Right kidney (tissue), 1 donor: Measurements from ENCODE around the gene SAV1.
"Not testable (repeated sequence)": the region's sequence is repeated elsewhere in the genome, so short reads cannot be mapped to it uniquely, and the experiment has no call there.

ENCODE experiments used
- DNase-seq: peaks from one replicate; pipeline ENCODE4 v3.0.0-alpha.2; 2016

The SAV1 gene

DNA sequence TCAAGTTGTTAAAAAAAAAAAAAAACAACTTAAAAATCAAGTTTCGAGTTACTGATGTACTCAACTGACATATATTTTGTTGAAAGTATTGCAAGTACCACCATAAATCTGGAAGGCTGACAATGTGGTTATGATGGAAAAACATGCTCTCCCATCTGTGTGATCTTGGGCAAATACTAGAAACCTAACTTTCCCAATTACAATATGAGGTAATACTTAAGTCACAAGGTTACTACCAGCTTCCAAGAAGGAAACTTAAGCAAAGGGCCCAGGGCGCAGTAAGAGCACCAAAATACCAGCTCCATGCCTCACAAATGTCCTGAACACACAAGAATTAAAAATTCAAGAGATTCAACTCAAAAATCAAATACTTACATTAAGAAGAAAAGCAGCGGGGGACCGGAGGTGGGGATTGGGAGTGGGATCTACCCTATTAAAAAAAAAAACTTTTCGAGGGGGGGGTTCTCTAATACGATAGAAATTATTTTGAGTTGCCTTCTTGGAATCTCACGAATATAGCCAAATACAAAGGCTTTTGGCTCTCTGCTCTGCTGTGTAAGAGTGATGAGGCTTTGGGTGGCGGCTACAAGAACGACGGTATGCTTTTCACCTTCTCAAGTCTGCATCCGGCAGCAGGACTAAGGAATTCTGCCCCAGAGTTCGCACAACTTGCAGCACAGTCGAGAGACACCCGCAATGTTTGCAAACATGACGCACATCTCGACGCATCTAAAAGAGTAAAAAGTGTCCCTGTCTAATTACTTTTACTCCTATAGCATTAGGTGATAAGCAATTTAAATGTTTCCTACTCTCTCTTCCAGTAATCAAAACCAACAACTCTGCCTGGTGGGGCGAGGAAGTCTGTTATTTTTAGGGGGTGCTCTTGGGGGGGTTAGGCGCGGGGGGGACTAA, 1.1 kb downstream of the SAV1 start:
- peak; percentile 61 for DNase-seq

- not testable (repeated sequence) for DNase-seq
Observed at GRCh38 chr14:50665300-50665699, 2.8 kb downstream of the SAV1 start.

DNA sequence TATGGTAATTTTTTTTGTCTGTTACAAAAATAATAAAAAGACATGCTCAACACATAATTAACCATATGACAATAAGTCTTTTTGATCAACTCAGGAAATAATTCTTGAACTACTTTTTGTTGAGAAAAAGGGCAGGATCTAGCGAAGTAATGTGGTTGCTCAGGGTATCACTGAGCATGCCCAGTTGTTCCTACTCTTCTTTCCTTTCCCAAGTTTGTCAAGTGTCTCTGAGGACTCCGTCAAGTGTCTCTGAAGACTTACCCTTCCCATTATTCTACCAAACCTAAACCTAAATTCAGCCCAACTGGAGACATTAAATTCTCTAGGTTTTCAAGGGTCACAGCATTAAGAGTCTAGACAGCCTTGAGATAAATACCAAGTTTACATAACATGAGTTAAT, 3.5 kb downstream of the SAV1 start:
- DNase-seq = not testable (repeated sequence)

DNA sequence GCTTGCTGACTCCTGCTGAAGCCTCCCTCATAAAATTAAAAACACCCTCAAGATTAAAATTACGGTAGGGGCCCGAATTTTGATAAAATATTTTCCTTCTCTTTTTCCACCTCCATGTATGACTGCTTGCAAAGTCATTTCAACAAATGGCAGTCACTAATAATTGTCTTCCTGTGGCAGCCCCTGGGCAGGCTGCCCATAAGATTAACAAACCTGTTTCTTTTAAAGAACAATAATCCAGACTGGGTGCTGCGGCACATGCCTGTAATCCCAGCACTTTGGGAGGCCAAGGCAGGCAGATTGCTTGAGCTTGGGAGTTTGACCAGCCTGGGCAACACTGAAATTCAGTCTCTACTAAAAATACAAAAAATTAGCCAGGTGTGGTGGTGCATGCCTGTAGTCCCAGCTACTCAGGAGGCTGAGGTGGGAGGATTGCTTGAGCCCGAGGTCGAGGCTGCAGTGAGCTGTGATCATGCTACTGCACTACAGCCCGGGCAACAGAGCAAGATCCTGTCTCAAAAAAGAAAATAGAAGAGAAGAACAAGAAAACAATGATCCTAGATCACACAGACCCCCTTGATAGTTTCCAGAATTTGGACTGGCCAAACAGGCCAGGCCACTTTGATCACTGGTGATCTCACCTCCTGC, 8.7 kb downstream of the SAV1 start:
- DNase-seq = no peak

DNA sequence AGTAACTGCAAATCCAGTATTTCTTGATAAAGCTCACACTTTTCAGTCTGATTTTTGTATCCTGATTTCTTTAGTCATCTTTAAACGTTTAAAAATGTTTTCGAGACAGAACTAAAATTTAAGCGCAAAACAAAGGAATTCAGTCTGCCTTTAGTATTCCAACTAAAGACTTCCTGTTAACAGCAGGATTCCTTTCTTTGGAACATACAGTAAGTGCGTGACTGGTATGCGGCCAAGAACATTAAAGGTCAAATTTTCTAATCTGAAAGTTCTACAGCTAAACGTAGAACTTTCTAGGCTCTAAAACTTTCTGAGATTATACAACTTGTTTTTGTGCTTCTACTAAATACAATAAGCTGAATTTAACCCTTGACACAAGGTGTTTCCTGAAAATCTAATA, 9.9 kb downstream of the SAV1 start:
- no peak for DNase-seq

DNA sequence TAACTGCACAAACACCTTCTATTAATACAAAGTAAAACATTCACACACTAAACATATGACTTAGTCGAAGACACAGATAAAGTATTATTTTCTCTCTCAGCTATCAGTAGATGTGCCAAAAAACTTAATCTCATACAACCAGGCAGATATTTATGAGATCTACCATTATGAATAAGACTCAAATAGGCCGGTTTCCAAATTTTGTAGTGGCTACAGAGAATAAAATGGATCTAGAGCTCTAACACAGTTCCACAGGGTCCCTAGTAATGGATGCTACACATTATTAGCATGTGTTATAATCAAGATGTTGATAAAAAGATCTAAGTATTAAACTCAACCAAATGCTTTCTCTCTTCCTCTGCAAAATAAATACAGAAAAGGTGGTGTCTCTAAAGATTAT, 10.4 kb downstream of the SAV1 start:
- no peak for DNase-seq

DNA sequence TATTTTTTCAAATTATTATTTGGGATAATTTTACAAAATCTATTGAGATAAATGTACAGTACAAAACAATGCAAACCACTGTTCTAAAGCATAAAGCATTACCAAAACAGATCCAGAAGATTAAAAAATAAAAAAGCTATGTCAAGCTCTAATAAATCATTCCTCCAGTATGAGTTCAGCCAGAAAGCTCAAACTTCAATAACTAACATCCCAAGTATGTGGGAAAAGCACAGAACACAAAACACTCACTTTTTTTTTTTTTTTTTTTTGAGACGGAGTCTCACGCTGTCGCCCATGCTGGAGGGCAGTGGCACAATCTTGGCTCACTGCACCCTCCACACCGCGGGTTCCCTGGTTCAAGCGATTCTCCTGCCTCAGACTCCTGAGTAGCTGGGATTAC, 11.3 kb downstream of the SAV1 start:
- no peak for DNase-seq

DNA sequence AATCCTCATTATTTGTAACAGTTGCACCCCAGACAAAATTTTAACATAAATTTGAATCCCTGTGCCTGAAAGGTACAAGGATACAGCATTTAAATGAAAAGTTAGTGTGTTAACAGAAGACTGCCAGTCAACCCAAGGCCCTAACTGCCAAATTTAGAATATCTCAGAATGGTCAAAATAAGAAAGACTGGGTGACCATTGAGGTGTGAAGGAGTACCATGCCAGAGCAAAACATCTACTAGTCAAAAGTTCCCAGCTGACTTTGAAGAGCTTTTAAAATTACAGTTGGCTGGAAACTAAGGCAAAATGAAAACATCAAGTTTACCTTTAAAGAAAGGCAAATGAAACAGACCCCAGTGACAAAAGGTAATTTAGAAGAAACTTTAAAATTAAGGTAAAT, 18.4 kb downstream of the SAV1 start:
- no peak for DNase-seq

DNA sequence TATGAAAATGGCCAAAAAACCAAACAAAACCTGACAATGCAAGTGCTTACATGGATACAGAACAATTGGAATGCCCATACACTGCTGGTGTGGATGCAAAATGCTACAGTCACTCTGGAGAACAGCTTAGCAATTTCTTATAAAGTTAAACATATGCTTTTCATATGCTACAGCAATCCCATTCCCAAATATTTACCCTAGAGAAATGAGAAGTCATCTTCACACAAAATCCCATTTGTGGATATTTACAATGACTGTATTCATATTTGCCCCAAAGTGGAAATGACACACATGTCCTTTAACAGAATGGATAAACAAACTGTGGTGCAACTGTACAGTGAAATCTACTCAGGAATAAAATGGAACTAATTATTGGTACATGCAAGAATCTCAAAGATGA, 20.4 kb downstream of the SAV1 start:
- no peak for DNase-seq

- DNase-seq = no peak
Observed at GRCh38 chr14:50647282-50647681, 20.8 kb downstream of the SAV1 start.

GRCh38 chr14:50635141-50635540, 33.0 kb downstream of the SAV1 start:
- DNase-seq = no peak

DNA sequence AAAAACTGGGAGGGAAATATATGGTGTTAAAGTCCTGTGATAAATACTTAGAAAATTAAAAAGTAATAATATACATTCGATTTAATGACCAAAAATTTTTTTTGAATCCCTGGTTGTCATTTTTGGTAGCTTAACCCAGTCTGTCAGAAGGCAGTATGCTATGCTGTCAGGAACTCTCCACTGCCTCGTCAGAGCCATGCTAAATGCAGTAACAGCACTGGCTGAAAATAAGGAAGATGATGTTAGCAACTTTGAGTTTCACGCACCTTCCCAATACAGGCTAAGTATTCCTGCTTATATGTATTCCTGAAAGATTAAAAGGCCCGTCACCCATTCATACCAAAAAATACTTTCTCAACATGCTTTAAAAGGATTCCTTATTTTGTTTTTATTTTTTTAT, 34.2 kb downstream of the SAV1 start:
- no peak for DNase-seq

DNA sequence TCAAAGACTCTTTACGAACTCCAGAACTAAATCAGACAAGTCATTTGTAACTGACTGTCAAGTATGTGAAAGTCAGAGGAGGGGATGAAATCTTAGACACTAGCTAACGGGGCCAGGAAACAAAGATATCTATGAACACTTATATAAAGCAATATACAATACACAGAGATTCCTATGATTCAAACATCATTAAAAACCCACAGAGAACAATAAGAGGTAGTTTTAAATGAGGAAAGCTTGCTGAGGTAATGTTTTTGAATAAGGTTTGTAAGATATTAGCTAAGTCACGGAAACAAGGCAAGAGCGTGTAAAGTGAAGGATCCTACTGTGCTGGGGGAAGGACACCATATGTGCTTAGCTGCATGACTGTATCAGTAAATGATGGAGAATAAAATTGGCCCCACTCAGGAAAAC, 36.7 kb downstream of the SAV1 start:
- DNase-seq = no peak

GRCh38 chr14:50624947-50625346, 43.2 kb downstream of the SAV1 start:
- DNase-seq = not testable (repeated sequence)

- DNase-seq = no peak
Observed at GRCh38 chr14:50624447-50624846, 43.7 kb downstream of the SAV1 start.

GRCh38 chr14:50622978-50623377, 45.1 kb downstream of the SAV1 start:
- no peak for DNase-seq

GRCh38 chr14:50620341-50620740, 47.8 kb downstream of the SAV1 start:
- no peak for DNase-seq

- DNase-seq = no peak
Observed at GRCh38 chr14:50619569-50620141, 48.5 kb downstream of the SAV1 start.

GRCh38 chr14:50616275-50616674, 51.8 kb downstream of the SAV1 start:
- no peak for DNase-seq

- DNase-seq = no peak
Observed at GRCh38 chr14:50615552-50615951, 52.6 kb downstream of the SAV1 start.

- no peak for DNase-seq
Observed at GRCh38 chr14:50615056-50615455, 53.0 kb downstream of the SAV1 start.

- DNase-seq = no peak
Observed at GRCh38 chr14:50612806-50613205, 55.3 kb downstream of the SAV1 start.

DNA sequence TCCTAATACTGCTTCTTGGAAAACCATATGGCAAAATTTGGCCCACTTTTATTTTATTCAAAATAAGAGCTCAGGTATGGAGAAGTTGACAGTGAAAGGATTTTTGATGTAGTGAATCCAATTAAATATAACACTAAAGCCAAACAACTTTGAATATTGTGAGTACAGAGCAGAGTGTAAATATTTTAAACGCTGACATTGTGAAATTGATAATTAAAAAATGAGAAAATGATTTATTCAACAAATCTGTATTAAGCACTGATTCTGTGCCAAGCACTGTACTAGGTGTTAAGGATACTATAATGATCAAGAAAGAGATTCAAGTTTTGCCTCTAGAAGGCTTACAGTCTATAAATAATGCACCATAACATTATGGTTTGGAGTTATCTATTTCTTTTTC, 57.6 kb downstream of the SAV1 start:
- no peak for DNase-seq
